ENCODE data around the gene NIM1K.

GRCh38 chr5:43273552-43273951, 81.5 kb downstream of the NIM1K start:
- TF ChIP-seq CTCF (IDR thresholded peaks at IDR 0.05; ENCODE audit: insufficient read depth, low read length) = no peak
- no peak for TF ChIP-seq SPI1 (IDR thresholded peaks at IDR 0.05; ENCODE audit: borderline replicate concordance, low read depth)

All from HL-60 (cell line).